ENCODE measurements around the gene BNC2.

Gene BNC2

GRCh38 chr9:16869882-16870595, 431 bp downstream of the BNC2 start:
- DNase-seq (ENCODE audit: low read depth): no peak

GRCh38 chr9:16869131-16869881, 1.2 kb downstream of the BNC2 start:
- no peak for DNase-seq (ENCODE audit: low read depth)

- DNase-seq (ENCODE audit: low read depth): no peak
Observed at GRCh38 chr9:16868701-16869100, 1.8 kb downstream of the BNC2 start.

GRCh38 chr9:16867576-16868311, 2.7 kb downstream of the BNC2 start:
- no peak for DNase-seq (ENCODE audit: low read depth)

GRCh38 chr9:16866587-16866986, 3.9 kb downstream of the BNC2 start:
- no peak for DNase-seq (ENCODE audit: low read depth)

- DNase-seq (ENCODE audit: low read depth): no peak
Observed at GRCh38 chr9:16864649-16865434, 5.6 kb downstream of the BNC2 start.

GRCh38 chr9:16848179-16848578, 22.3 kb downstream of the BNC2 start:
- no peak for DNase-seq (ENCODE audit: low read depth)

- DNase-seq (ENCODE audit: low read depth): no peak
Observed at GRCh38 chr9:16846986-16847385, 23.5 kb downstream of the BNC2 start.

- DNase-seq (ENCODE audit: low read depth): no peak
Observed at GRCh38 chr9:16846367-16846766, 24.1 kb downstream of the BNC2 start.

GRCh38 chr9:16834817-16835216, 35.7 kb downstream of the BNC2 start:
- no peak for DNase-seq (ENCODE audit: low read depth)

- DNase-seq (ENCODE audit: low read depth): no peak
Observed at GRCh38 chr9:16833296-16833835, 37.1 kb downstream of the BNC2 start.

GRCh38 chr9:16832101-16832500, 38.4 kb downstream of the BNC2 start:
- DNase-seq (ENCODE audit: low read depth): no peak

- no peak for DNase-seq (ENCODE audit: low read depth)
Observed at GRCh38 chr9:16830806-16831205, 39.7 kb downstream of the BNC2 start.

- DNase-seq (ENCODE audit: low read depth): no peak
Observed at GRCh38 chr9:16828340-16829281, 41.9 kb downstream of the BNC2 start.

- DNase-seq (ENCODE audit: low read depth): no peak
Observed at GRCh38 chr9:16825971-16826625, 44.4 kb downstream of the BNC2 start.

GRCh38 chr9:16825331-16825725, 45.1 kb downstream of the BNC2 start:
- DNase-seq (ENCODE audit: low read depth): no peak

GRCh38 chr9:16824545-16825330, 45.7 kb downstream of the BNC2 start:
- DNase-seq (ENCODE audit: low read depth): no peak

- DNase-seq (ENCODE audit: low read depth): no peak
Observed at GRCh38 chr9:16823906-16824305, 46.6 kb downstream of the BNC2 start.

GRCh38 chr9:16821344-16821743, 49.1 kb downstream of the BNC2 start:
- DNase-seq (ENCODE audit: low read depth): no peak
